ENCODE results near the gene INSYN2B.

GRCh38 chr5:169944922-169945680 is 35.2 kb downstream of the INSYN2B start:
- TF ChIP-seq POLR2A (IDR thresholded peaks at IDR 0.05), result no peak
- no peak for TF ChIP-seq CTCF (IDR thresholded peaks at IDR 0.05)

All from gastroesophageal sphincter (tissue), 3 donors.